ENCODE measurements around the gene TACR2.
A peak's percentile ranks its signal among the peaks of the same experiment; 100 is the strongest.

Gene TACR2

DNA sequence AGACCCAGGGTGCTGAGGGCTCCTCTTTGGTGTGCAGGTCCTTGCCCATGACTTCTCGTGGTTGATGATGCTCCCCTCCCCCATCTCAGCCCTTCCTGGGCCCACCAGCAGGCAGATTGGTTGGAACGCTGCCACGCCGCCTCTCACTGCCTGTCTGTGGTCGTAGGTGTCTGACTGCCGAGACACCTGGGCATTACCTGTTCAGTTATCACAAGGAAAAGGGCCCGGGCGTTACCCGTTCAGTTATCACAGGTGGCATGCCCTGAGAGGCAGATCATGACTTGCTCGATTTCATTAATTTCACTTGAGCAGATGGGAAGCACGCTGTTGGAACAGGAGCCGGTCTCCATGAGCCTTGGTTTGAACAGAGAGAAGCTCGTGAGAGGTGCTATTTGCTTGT, 42.5 kb downstream of the TACR2 start:
- no peak for TF ChIP-seq ZFX (IDR thresholded peaks at IDR 0.05)
- peak overlapping the region; percentile 79 for H3K27ac ChIP-seq

DNA sequence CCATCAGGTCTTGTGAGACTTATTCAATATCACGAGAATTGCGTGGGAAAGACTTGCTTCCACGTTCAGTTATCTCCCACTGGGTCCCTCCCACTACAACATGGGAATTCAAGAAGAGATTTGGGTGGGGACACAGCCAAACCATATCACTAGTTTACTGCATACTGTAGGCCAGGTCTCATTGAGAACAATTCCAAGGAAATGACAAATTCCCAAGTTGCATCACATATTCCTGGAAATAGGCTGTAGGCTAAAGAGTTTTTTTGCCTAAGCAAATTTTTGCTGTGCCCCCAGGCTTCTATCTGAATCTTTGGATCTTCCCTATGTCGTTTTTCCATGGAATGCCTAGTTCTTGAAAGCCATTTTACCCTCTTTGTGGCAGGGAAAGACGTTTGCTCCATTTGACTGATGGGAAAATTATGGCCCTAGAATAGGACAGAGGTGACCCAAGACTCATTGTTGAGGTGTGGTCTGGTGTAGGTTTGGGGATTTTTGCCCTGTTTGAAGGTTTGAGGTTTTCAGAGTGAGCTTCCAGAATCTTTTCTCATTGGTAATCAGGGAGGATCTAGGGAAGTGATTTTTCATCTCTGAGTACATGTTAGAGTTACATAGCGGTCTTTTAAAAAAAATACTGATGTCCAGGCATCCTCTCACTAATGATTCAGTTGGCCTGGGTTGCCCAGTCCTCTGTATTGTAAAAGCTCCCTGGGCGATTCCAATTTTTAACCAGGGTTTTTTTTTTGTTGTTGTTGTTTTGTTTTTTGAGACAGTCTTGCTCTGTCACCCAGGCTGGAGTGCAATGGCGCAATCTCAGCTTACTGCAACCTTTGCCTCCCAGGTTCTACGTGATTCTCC, 44.4 kb downstream of the TACR2 start:
- TF ChIP-seq, protein P1, sequence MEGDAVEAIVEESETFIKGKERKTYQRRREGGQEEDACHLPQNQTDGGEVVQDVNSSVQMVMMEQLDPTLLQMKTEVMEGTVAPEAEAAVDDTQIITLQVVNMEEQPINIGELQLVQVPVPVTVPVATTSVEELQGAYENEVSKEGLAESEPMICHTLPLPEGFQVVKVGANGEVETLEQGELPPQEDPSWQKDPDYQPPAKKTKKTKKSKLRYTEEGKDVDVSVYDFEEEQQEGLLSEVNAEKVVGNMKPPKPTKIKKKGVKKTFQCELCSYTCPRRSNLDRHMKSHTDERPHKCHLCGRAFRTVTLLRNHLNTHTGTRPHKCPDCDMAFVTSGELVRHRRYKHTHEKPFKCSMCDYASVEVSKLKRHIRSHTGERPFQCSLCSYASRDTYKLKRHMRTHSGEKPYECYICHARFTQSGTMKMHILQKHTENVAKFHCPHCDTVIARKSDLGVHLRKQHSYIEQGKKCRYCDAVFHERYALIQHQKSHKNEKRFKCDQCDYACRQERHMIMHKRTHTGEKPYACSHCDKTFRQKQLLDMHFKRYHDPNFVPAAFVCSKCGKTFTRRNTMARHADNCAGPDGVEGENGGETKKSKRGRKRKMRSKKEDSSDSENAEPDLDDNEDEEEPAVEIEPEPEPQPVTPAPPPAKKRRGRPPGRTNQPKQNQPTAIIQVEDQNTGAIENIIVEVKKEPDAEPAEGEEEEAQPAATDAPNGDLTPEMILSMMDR (conservative IDR thresholded peaks at IDR 0.05): no peak
- no peak for TF ChIP-seq ZFX (IDR thresholded peaks at IDR 0.05)
- H3K27ac ChIP-seq: no peak overlapping the region

DNA sequence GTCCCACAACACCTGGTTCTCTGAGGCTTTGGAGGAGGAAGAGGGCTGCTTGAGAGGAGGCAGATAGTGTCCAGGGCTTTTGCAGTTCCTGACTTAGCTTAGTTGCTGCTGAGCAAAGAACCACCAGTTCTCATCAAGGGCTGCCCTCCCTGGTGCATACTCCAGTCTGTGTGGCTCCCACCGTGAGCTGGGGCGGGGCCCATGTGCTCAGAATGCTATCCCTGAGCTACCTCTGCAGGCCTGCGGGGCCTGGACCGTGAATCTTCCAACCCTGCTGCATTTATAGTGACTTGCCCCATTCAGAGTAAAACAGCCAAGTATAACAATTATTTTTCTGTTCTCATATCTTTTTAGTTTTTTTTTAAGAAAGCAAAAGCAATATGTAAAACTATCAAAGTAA, 49.2 kb downstream of the TACR2 start:
- no peak overlapping the region for H3K27ac ChIP-seq
- TF ChIP-seq, protein P1 (conservative IDR thresholded peaks at IDR 0.05): no peak
- TF ChIP-seq ZFX (IDR thresholded peaks at IDR 0.05): no peak

DNA sequence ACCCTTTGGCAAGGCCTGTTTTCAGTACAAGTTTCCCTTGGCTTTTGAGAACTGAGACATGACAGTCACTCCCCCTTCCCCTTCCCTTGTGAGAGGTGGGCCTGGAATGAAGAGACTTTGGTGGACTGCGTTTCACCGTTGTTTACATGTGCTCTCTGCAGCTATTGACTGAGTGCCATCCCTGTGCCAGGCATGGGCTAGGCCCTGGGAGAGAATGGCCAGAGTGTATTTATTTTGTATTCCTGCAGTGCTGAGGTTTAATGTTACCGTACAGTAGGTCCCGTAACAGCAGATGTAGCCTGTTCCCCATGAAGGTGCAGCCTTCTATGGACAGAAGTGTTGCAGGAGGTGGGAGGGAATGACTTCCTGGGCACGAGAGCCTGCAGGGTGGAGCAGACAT, 50.0 kb downstream of the TACR2 start:
- H3K27ac ChIP-seq: no peak overlapping the region
- TF ChIP-seq, protein P1 (conservative IDR thresholded peaks at IDR 0.05): no peak
- TF ChIP-seq ZFX (IDR thresholded peaks at IDR 0.05): no peak

DNA sequence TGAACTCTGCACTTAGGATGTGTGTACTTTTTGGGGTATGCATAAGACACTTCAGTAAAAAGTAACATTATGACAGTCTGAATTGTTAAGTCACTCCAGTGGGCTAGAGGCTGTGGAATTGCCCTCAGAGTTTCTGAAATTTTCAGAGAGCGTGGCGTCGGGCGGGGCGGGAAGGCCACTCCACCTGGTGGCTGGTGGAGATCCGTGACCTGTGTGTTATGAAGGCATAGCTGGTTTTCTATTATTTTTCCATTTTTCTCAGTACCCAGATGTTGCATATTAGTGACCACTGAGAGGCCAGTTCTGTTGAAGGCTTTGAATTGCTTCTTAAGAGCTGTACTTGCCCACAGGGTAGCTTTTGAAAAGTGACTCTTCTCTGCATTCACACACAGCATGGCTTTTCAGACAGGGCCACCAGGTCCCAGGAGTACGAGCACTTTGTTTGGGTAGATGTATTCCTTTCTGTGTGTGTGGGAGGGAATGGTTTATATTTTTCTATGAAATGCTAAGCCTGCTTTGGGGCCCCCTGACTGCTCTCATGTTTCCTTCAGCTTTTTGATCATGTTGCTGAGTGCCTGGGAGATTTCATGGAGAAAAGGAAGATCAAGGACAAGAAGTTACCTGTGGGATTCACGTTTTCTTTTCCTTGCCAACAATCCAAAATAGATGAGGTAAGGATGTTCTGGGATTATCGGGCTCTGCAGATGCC, 52.3 kb downstream of the TACR2 start:
- H3K27ac ChIP-seq: no peak overlapping the region
- no peak for TF ChIP-seq ZFX (IDR thresholded peaks at IDR 0.05)
- TF ChIP-seq, protein P1 (conservative IDR thresholded peaks at IDR 0.05): no peak

DNA sequence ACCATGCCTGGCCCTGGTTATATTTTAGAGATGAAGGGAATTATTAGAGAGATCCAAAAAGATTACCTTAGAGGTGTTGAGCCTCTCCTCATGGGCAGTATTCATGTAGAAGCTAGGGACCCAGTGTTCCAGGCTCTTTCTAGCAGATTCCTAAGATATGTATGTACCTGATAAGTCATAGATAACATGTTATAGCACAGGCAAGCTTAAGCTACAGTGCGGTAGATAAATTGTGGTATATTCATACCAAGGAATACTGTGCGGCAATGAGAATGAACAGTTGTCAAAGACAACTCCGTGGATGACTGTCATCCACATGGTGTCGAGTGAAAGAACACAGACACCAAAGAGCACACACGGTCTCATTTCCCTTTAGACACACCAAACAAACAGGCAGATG, 53.1 kb downstream of the TACR2 start:
- H3K27ac ChIP-seq: no peak overlapping the region
- TF ChIP-seq ZFX (IDR thresholded peaks at IDR 0.05): no peak
- TF ChIP-seq, protein P1 (conservative IDR thresholded peaks at IDR 0.05): no peak

DNA sequence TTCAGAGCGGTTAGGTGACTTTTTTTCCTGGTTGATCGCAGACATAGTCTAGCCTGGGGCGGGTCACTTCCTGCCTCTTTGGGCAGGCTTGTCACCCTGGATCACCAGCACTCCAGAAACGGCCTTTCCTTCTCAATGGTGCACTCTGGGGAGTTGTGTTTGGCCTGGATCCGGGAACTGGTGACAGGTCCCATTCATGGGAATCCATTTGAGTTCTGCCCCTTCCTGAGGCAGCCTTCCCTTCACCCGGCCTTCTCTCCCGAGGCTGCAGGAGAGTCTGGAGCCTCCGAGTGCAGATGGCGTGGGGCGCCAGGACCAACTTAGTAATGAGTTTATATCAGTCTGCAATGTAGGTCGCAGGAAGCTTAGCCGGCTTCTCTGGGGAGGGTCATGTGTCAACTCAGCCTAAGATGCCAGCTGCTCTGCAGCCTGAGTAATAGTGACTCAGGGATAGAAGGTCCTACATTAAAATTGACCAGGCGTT, 54.2 kb downstream of the TACR2 start:
- no peak for TF ChIP-seq ZFX (IDR thresholded peaks at IDR 0.05)
- TF ChIP-seq, protein P1 (conservative IDR thresholded peaks at IDR 0.05): no peak
- H3K27ac ChIP-seq: peak overlapping the region; percentile 88

Measured in C4-2B (cell line).